ENCODE results near the gene IL36B. TPM values are rescaled to one million over a fixed set of nuclear protein-coding genes. Genes with fewer than 3 reads are reported as not detected.

Gene IL36B
- total and polyA plus RNA-seq, 2 donors = 0.11 TPM; not detected in 1

DNA sequence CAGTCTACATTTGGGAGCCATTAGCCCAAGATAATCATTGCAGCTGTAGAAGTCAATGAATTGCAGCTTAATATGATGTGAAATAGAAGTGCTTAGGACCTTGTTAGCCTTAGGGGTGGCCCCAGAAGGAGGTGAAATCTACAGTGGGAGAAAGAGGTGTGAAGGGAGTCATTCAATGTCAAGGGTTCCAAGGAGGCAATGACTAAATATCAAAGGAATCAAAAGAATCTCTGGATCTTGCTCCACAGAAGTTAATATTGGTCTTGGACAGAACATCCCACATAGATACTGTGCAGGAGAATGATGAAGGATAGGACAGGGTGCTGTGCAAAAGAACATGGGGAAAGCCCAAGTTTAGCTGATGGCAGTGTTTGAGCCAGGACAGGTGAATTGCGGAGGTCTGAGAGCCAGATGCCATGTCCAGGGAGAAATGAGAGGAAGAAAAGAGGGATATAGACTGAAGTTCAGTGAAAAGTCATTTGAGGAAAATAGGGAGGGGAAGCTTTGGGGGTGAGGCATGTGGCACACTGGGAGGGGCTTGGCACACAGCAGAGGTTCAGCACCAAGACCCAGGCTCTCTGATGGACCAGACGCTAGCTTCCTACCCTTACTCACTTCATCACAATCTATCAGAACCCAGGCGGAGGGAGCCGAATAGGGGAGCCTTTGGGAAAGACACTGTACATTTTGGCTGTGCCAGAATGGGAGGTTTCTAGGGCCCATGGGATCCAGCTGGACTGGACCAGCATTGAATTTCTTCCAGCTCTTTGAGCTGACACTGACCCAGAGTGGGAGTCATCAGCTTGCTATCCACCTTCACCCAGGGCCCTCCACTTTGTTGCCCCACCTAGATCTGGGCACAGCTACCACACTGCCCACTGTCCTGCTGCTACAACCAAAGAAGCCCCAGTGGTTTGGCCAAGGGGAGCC is 17.3 kb upstream of the IL36B start:
- Histone ChIP-seq H3K4me1 (ENCODE audit: control insufficient read depth in 2 of 2, insufficient read depth in 2 of 2, low read length in 2 of 2) (peaks cover 0 to 7% of the 10 kb centered on the region in 2 donors), H3K9me3 (ENCODE audit: control insufficient read depth in 2 of 2, insufficient read depth in 1 of 2, low read length in 1 of 2) (peaks cover 0 to 7% of the 10 kb centered on the region in 2 donors), H3K36me3 (ENCODE audit: control insufficient read depth in 2 of 2, insufficient read depth in 2 of 2, low read length in 1 of 2) (no peaks in the 10 kb centered on the region), H3K4me3 (ENCODE audit: low read length in 2 of 2) (no peak overlapping the region), H3K27ac (ENCODE audit: low read depth in 1 of 2, low read length in 1 of 2) (no peak overlapping the region), H3K27me3 (ENCODE audit: control insufficient read depth in 2 of 2, insufficient read depth in 1 of 2, low read length in 1 of 2) (no peaks in the 10 kb centered on the region)
- DNase-seq (ENCODE audit: low read depth in 6 of 9, low spot score in 9 of 9) = no peak
- WGBS = over 99% methylated on average over 4 of the region's 4 CpGs

- DNase-seq (ENCODE audit: low read depth in 6 of 9, low spot score in 9 of 9) = no peak
- Histone ChIP-seq H3K27ac (ENCODE audit: low read depth in 1 of 2, low read length in 1 of 2) (no peak overlapping the region), H3K36me3 (ENCODE audit: control insufficient read depth in 2 of 2, insufficient read depth in 2 of 2, low read length in 1 of 2) (no peaks in the 10 kb centered on the region), H3K4me3 (ENCODE audit: low read length in 2 of 2) (no peak overlapping the region), H3K27me3 (ENCODE audit: control insufficient read depth in 2 of 2, insufficient read depth in 1 of 2, low read length in 1 of 2) (no peaks in the 10 kb centered on the region), H3K9me3 (ENCODE audit: control insufficient read depth in 2 of 2, insufficient read depth in 1 of 2, low read length in 1 of 2) (peaks cover 0 to 3% of the 10 kb centered on the region in 2 donors), H3K4me1 (ENCODE audit: control insufficient read depth in 2 of 2, insufficient read depth in 2 of 2, low read length in 2 of 2) (no peaks in the 10 kb centered on the region)
- WGBS = 67% methylated on average over 5 of the region's 5 CpGs
These were observed 16.2 kb upstream of the IL36B start for GRCh38 chr2:113068706-113069485.

GRCh38 chr2:113068249-113068648 is 15.6 kb upstream of the IL36B start:
- H3K4me3 ChIP-seq (ENCODE audit: low read length in 2 of 2) = no peak overlapping the region
- H3K27me3 ChIP-seq (ENCODE audit: control insufficient read depth in 2 of 2, insufficient read depth in 1 of 2, low read length in 1 of 2) = no peaks in the 10 kb centered on the region
- WGBS = 91% methylated on average over 2 of the region's 2 CpGs
- H3K4me1 ChIP-seq (ENCODE audit: control insufficient read depth in 2 of 2, insufficient read depth in 2 of 2, low read length in 2 of 2) = no peaks in the 10 kb centered on the region
- no peak for DNase-seq (ENCODE audit: low read depth in 6 of 9, low spot score in 9 of 9)
- no peaks in the 10 kb centered on the region for H3K36me3 ChIP-seq (ENCODE audit: control insufficient read depth in 2 of 2, insufficient read depth in 2 of 2, low read length in 1 of 2)
- no peak overlapping the region for H3K27ac ChIP-seq (ENCODE audit: low read depth in 1 of 2, low read length in 1 of 2)
- H3K9me3 ChIP-seq (ENCODE audit: control insufficient read depth in 2 of 2, insufficient read depth in 1 of 2, low read length in 1 of 2) = peaks cover 0 to 3% of the 10 kb centered on the region in 2 donors

DNA sequence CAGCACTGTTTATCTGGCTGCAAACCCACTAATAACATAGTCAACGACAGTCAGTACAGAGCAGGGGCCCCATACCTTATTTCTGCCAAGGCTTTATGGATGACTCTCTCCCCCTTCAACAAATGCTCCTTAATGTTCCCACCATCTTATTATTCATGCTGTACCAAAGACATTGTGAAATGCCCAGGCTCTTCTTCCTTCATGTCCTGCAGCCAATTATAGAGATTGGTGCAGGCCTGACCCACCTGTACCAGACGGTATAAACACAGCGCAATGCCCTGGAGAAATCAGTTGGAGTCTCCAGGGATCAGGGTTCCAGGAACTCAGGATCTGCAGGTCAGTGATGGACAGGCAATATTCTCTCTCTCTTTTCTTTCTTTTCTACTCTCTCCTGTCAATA is 15.0 kb upstream of the IL36B start, which contains the start of gene IL1F10:
IL1F10 (plus strand) TSS at position 290 of the 400 bp plus-strand sequence. CDS start 4,769 bp downstream, outside the sequence.
- Histone ChIP-seq H3K36me3 (ENCODE audit: control insufficient read depth in 2 of 2, insufficient read depth in 2 of 2, low read length in 1 of 2) (no peaks in the 10 kb centered on the region), H3K27me3 (ENCODE audit: control insufficient read depth in 2 of 2, insufficient read depth in 1 of 2, low read length in 1 of 2) (no peaks in the 10 kb centered on the region), H3K9me3 (ENCODE audit: control insufficient read depth in 2 of 2, insufficient read depth in 1 of 2, low read length in 1 of 2) (peaks cover 0 to 3% of the 10 kb centered on the region in 2 donors), H3K27ac (ENCODE audit: low read depth in 1 of 2, low read length in 1 of 2) (no peak within 1 kb of the TSS), H3K4me1 (ENCODE audit: control insufficient read depth in 2 of 2, insufficient read depth in 2 of 2, low read length in 2 of 2) (no peaks in the 10 kb centered on the region), H3K4me3 (ENCODE audit: low read length in 2 of 2) (no peak within 1 kb of the TSS)
- DNase-seq (ENCODE audit: low read depth in 6 of 9, low spot score in 9 of 9) = no peak
- 97% methylated on average over 3 of the region's 3 CpGs for WGBS

DNA sequence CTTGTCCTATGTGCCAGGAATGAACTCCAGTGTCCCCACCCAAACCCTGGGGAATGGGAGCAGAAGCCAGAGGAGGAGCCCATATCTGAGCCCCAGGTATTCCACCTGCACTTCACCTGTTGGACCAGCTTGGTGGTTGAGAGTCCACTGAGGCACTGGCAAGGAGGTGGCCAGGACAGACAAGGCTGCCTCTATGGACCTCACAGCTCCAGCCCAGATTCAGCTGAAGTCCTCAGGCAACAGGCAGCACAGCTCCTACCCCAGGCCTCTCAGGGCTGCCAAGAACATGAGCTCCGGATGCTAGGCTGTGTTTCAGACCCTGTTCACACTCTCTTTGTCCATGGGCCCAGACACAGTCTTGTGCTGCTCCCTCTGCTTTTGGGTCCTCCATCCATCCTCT is 12.2 kb upstream of the IL36B start:
- Histone ChIP-seq H3K27me3 (ENCODE audit: control insufficient read depth in 2 of 2, insufficient read depth in 1 of 2, low read length in 1 of 2) (peaks cover 0 to 2% of the 10 kb centered on the region in 2 donors), H3K4me1 (ENCODE audit: control insufficient read depth in 2 of 2, insufficient read depth in 2 of 2, low read length in 2 of 2) (no peaks in the 10 kb centered on the region), H3K36me3 (ENCODE audit: control insufficient read depth in 2 of 2, insufficient read depth in 2 of 2, low read length in 1 of 2) (no peaks in the 10 kb centered on the region), H3K4me3 (ENCODE audit: low read length in 2 of 2) (no peak overlapping the region), H3K9me3 (ENCODE audit: control insufficient read depth in 2 of 2, insufficient read depth in 1 of 2, low read length in 1 of 2) (peaks cover 0 to 3% of the 10 kb centered on the region in 2 donors), H3K27ac (ENCODE audit: low read depth in 1 of 2, low read length in 1 of 2) (no peak overlapping the region)
- DNase-seq (ENCODE audit: low read depth in 6 of 9, low spot score in 9 of 9) = no peak
- WGBS = 95% methylated on average over 1 of the region's 1 CpG

- Histone ChIP-seq H3K36me3 (ENCODE audit: control insufficient read depth in 2 of 2, insufficient read depth in 2 of 2, low read length in 1 of 2) (no peaks in the 10 kb centered on the region), H3K27me3 (ENCODE audit: control insufficient read depth in 2 of 2, insufficient read depth in 1 of 2, low read length in 1 of 2) (peaks cover 0 to 2% of the 10 kb centered on the region in 2 donors), H3K27ac (ENCODE audit: low read depth in 1 of 2, low read length in 1 of 2) (no peak overlapping the region), H3K4me3 (ENCODE audit: low read length in 2 of 2) (no peak overlapping the region), H3K9me3 (ENCODE audit: control insufficient read depth in 2 of 2, insufficient read depth in 1 of 2, low read length in 1 of 2) (peaks cover 0 to 3% of the 10 kb centered on the region in 2 donors), H3K4me1 (ENCODE audit: control insufficient read depth in 2 of 2, insufficient read depth in 2 of 2, low read length in 2 of 2) (no peaks in the 10 kb centered on the region)
- 94% methylated on average over 5 of the region's 5 CpGs for WGBS
- DNase-seq (ENCODE audit: low read depth in 6 of 9, low spot score in 9 of 9) = no peak
These were observed 11.6 kb upstream of the IL36B start for GRCh38 chr2:113064281-113064680.

- DNase-seq (ENCODE audit: low read depth in 6 of 9, low spot score in 9 of 9) = no peak
- no peak overlapping the region for H3K27ac ChIP-seq (ENCODE audit: low read depth in 1 of 2, low read length in 1 of 2)
- no peaks in the 10 kb centered on the region for H3K36me3 ChIP-seq (ENCODE audit: control insufficient read depth in 2 of 2, insufficient read depth in 2 of 2, low read length in 1 of 2)
- 96% methylated on average over 18 of the region's 18 CpGs for WGBS
- H3K4me1 ChIP-seq (ENCODE audit: control insufficient read depth in 2 of 2, insufficient read depth in 2 of 2, low read length in 2 of 2) = no peaks in the 10 kb centered on the region
- peaks cover 0 to 3% of the 10 kb centered on the region in 2 donors for H3K9me3 ChIP-seq (ENCODE audit: control insufficient read depth in 2 of 2, insufficient read depth in 1 of 2, low read length in 1 of 2)
- peaks cover 0 to 5% of the 10 kb centered on the region in 2 donors for H3K27me3 ChIP-seq (ENCODE audit: control insufficient read depth in 2 of 2, insufficient read depth in 1 of 2, low read length in 1 of 2)
- H3K4me3 ChIP-seq (ENCODE audit: low read length in 2 of 2) = no peak overlapping the region
These were observed 9.5 kb upstream of the IL36B start for GRCh38 chr2:113061896-113062770.

DNA sequence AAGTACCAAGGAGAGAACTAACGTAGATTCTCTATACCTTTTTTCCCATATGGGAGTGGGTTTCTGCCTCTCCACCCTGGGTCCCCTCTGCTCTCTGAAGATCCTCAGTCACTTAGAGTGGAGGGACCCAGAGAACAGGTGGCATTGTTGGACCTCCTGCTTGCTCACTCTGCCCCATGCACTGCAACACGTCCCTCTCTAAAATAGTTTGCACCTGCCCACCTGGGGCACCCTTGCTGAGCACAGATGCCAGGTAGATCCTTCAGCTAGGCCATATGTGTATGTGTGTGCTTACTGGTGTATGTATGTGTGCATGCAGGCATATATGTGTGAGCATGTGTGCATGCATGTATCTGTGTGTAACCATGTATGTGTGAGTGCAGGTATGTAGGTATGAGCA is 8.6 kb upstream of the IL36B start:
- no peaks in the 10 kb centered on the region for H3K4me1 ChIP-seq (ENCODE audit: control insufficient read depth in 2 of 2, insufficient read depth in 2 of 2, low read length in 2 of 2)
- no peak overlapping the region for H3K4me3 ChIP-seq (ENCODE audit: low read length in 2 of 2)
- no peak for DNase-seq (ENCODE audit: low read depth in 6 of 9, low spot score in 9 of 9)
- no peak overlapping the region for H3K27ac ChIP-seq (ENCODE audit: low read depth in 1 of 2, low read length in 1 of 2)
- H3K9me3 ChIP-seq (ENCODE audit: control insufficient read depth in 2 of 2, insufficient read depth in 1 of 2, low read length in 1 of 2) = peaks cover 0 to 3% of the 10 kb centered on the region in 2 donors
- peaks cover 0 to 5% of the 10 kb centered on the region in 2 donors for H3K27me3 ChIP-seq (ENCODE audit: control insufficient read depth in 2 of 2, insufficient read depth in 1 of 2, low read length in 1 of 2)
- H3K36me3 ChIP-seq (ENCODE audit: control insufficient read depth in 2 of 2, insufficient read depth in 2 of 2, low read length in 1 of 2) = no peaks in the 10 kb centered on the region
- 77% methylated on average over 2 of the region's 2 CpGs for WGBS
